Right atrium auricular region (tissue), 2 donors: ENCODE data around the gene GRIK5. TPM values are rescaled to one million over a fixed set of nuclear protein-coding genes. Genes with fewer than 3 reads are reported as not detected.

ENCODE experiments used
- DNase-seq: peaks from one replicate; pipeline ENCODE4 v3.0.0-alpha.2; 2019; ENCODE audit warnings: low spot score
- H3K27ac ChIP-seq, 2 donors: fragments of 200-600 bp; sonication (generic); 1 replicate in 1 of 2; 2 replicates in 1 of 2; pipeline ENCODE4 v1.5.1; 2016 to 2019
- H3K27me3 ChIP-seq, 2 donors: fragments of 200-600 bp; sonication (generic); one replicate each; pipeline versions ENCODE4 v1.5.1 to v1.6.0; 2017 to 2019
- H3K36me3 ChIP-seq: fragments of 200-600 bp; sonication (generic); one replicate; pipeline ENCODE4 v1.5.1; 2016
- H3K4me1 ChIP-seq, 2 donors: fragments of 200-600 bp; sonication (generic); one replicate each; pipeline versions ENCODE4 v1.5.1 to v1.6.0; 2017 to 2019
- H3K4me3 ChIP-seq, 2 donors: fragments of 200-600 bp; sonication (generic); 1 replicate in 1 of 2; 2 replicates in 1 of 2; pipeline ENCODE4 v1.5.1; 2017 to 2019; ENCODE audit warnings: mild to moderate bottlenecking in 1 of 2, moderate library complexity in 1 of 2
- H3K9me3 ChIP-seq, 2 donors: fragments of 200-600 bp; sonication (generic); one replicate each; pipeline ENCODE4 v1.5.1; 2019
- CTCF ChIP-seq, 2 donors: fragments of 200-600 bp; sonication (generic); IDR thresholded peaks; one replicate each; pipeline ENCODE4 v1.5.1; 2019; ENCODE audit warnings: antibody characterized with exemption in 2 of 2
- total RNA-seq, 2 donors: library from RNA; depleted of rRNA; stranded (reverse); fragments of >200 nt; gene quantifications; one replicate each; pipeline ENCODE4 v1.1.0, GENCODE V29; 2016

GRIK5 gene
- total RNA-seq, 2 donors from 2014 or later: 8.1 to 17.1 TPM

GRCh38 chr19:41956621-41957020 lies 113.4 kb downstream of the GRIK5 start:
- Histone ChIP-seq H3K27me3 (no peaks in the 10 kb centered on the region), H3K27ac (no peak overlapping the region), H3K9me3 (no peaks in the 10 kb centered on the region), H3K36me3 (no peaks in the 10 kb centered on the region), H3K4me3 (no peak overlapping the region), H3K4me1 (peaks cover 0 to 19% of the 10 kb centered on the region in 2 donors)
- no peak for TF ChIP-seq CTCF (IDR thresholded peaks at IDR 0.05)
- no peak for DNase-seq

GRCh38 chr19:41955521-41955920 lies 114.5 kb downstream of the GRIK5 start:
- Histone ChIP-seq H3K36me3 (no peaks in the 10 kb centered on the region), H3K4me3 (no peak overlapping the region), H3K4me1 (peaks cover 0 to 19% of the 10 kb centered on the region in 2 donors), H3K9me3 (no peaks in the 10 kb centered on the region), H3K27ac (no peak overlapping the region), H3K27me3 (no peaks in the 10 kb centered on the region)
- DNase-seq: no peak
- no peak for TF ChIP-seq CTCF (IDR thresholded peaks at IDR 0.05)

GRCh38 chr19:41951686-41952172 lies 118.3 kb downstream of the GRIK5 start:
- no peak overlapping the region for H3K4me3 ChIP-seq
- H3K27me3 ChIP-seq: no peaks in the 10 kb centered on the region
- peak in 1 of 2 donors; percentile 98 for TF ChIP-seq CTCF (IDR thresholded peaks at IDR 0.05)
- H3K4me1 ChIP-seq: no peaks in the 10 kb centered on the region
- no peaks in the 10 kb centered on the region for H3K36me3 ChIP-seq
- no peaks in the 10 kb centered on the region for H3K9me3 ChIP-seq
- DNase-seq: peak; percentile 83
- H3K27ac ChIP-seq: no peak overlapping the region

Other genes with a start within 250 kb of the GRIK5 start
- gene LYPD4, start 225.5 kb downstream of the GRIK5 start, total RNA-seq: not detected
- gene DMRTC2, start 225.2 kb downstream of the GRIK5 start, total RNA-seq: not detected
- gene RPS19, start 210.0 kb downstream of the GRIK5 start, total RNA-seq: 100 to 1,000 TPM; 108 to 415 TPM
- 1 to 10 TPM in 1 of 2 donors, not detected in 1; 1.1 TPM for gene CD79A, start 192.9 kb downstream of the GRIK5 start, total RNA-seq
- gene ARHGEF1, start 187.0 kb downstream of the GRIK5 start, total RNA-seq: 10 to 100 TPM; 27.3 to 45.8 TPM
- not detected for gene ERFL, start 141.8 kb downstream of the GRIK5 start, total RNA-seq
- 100 to 1,000 TPM; 123 to 167 TPM for gene RABAC1, start 110.9 kb downstream of the GRIK5 start, total RNA-seq
- 100 to 1,000 TPM in 1 of 2 donors, 10 to 100 TPM in 1; 81.4 to 223 TPM for gene ATP1A3, start 76.0 kb downstream of the GRIK5 start, total RNA-seq
- gene ZNF574, start 6.0 kb upstream of the GRIK5 start, total RNA-seq: 10 to 100 TPM in 1 of 2 donors, 1 to 10 TPM in 1; 8.1 to 13.6 TPM
- gene POU2F2, start 62.2 kb upstream of the GRIK5 start, total RNA-seq: under 1 TPM; 0.11 to 0.83 TPM
- 10 to 100 TPM; 19.2 to 24.8 TPM for gene DEDD2, start 147.5 kb upstream of the GRIK5 start, total RNA-seq
- gene ZNF526, start 150.1 kb upstream of the GRIK5 start, total RNA-seq: 1 to 10 TPM; 2.6 to 5.4 TPM
- gene GSK3A, start 172.4 kb upstream of the GRIK5 start, total RNA-seq: 10 to 100 TPM; 18.1 to 27.9 TPM
- gene ERF, start 184.9 kb upstream of the GRIK5 start, total RNA-seq: 10 to 100 TPM; 26.8 to 34.9 TPM
- gene CIC, start 199.0 kb upstream of the GRIK5 start, total RNA-seq: 10 to 100 TPM; 27.4 to 53.5 TPM
- under 1 TPM in 1 of 2 donors, not detected in 1; 0.59 TPM for gene PRR19, start 231.9 kb upstream of the GRIK5 start, total RNA-seq
- gene PAFAH1B3, start 232.4 kb upstream of the GRIK5 start, total RNA-seq: 1 to 10 TPM; 2.2 to 8.2 TPM
- under 1 TPM in 1 of 2 donors, not detected in 1; 0.94 TPM for gene TMEM145, start 243.1 kb upstream of the GRIK5 start, total RNA-seq